NCI-H748 treated with DMSO at 0.1 percent for 48 hours (cell line): ENCODE data around the gene AWAT2.

Experiments used
- DNase-seq: peaks from one replicate; lab custom pipeline; 2025; lab: John Stamatoyannopoulos, UW

Gene AWAT2

DNA sequence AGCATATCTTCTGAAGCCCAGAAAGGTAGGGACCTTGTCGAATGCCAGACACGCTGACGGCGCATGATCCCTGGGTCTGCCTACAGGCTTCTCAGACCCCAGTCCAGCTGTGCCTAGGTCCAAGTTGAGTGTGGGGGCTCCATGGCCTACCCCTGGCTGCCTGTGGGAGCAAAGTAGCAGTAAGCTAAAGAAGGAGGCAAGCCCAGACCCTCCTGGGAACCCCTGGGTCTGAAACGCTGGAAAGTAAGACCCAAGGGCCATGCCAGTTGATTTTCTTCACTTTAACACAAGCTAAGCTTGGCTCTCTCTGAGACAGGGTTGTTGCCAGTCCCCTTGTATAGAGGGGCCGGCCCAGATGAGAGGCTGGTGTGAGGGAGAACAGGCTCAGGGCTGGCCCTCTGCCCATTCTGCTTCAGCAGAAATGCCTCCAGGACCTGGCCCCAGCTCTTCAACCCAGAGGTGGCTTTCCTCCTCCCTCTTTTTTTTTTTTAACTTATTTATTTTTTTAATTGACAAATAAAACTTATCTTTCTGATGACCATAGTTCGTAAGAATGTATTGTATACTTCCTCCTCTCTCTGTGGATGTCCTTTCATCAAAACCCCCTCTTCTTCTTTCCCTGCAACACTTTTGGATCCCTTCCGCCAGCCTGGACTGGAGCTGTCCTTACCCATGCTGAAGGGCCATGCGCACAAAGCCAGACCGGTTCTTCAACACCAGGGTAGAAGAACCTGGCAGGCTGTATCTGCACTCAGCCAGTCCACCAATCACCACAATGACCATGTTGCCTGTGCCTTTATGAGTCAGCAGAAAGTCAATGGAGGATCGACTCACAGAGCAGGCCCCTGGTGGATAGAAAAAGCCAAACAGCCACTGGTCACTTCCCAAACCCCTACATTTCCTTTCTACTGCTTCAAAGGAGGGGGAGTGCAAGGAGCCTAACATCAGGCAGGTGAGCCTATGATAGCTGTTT is 7.1 kb downstream of the AWAT2 start:
- no peak for DNase-seq

GRCh38 chrX:70041993-70042392 is 7.7 kb downstream of the AWAT2 start:
- no peak for DNase-seq

GRCh38 chrX:70039758-70040157 is 10.0 kb downstream of the AWAT2 start:
- DNase-seq: no peak

DNA sequence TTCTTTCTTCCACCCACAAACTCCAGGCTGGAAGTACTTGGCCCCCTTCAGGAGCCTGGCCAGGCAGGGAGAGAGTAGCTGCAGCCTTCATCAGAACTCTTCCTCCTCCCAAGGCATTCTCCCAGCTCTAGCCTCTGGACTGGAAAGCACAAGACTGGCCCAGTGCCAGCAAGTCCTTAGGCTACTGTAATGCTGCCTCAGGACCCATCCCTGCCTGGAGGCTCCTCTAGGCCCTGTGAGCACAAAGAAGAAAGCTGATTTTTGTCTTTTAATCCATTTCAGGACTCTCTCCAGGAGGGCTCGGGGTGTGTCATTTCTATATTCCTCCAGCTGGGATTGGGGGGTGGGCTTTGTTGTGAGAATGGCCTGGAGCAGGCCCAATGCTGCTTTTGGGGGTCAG is 10.8 kb downstream of the AWAT2 start:
- no peak for DNase-seq

DNA sequence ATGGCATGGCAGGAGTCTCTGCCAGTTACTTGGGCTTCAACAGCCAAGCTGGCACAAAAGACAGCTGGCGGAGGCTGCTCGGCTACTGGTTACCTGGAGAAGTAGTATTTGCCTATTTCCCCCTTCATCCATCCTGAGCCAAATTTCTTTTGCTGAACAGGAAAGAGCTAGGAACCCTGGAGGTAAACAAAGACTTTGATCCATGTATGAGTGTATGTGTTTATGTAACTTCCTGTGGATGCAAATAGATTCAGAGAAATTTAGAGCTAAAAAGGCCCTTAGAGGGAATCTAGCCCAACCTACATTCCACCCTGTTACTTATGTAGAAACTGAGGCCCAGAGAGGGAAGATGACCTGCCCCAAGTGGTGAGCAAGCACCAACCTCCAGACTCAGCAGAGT is 11.2 kb downstream of the AWAT2 start:
- no peak for DNase-seq

DNA sequence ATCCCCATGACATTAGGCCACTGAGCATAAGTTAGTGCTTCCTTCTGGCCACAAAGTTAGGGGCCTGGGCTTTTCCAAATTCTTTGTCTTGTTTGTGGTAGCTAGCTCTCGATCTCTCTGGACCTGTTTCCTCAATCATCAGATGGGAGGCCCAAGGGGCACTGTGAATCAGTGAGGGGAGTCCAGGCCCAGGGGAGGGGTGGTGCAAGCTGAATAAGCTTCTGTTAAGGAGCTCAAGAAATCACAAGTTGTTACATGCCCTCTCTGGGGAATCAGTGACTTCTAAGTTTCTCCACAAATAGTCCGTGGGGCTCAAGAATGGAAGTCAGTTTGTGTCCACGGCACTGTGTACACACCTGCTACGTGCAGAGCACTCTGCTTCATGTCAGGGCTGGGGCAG is 15.1 kb downstream of the AWAT2 start:
- no peak for DNase-seq

GRCh38 chrX:70033348-70034051 is 16.2 kb downstream of the AWAT2 start:
- peak; percentile 8 for DNase-seq

DNA sequence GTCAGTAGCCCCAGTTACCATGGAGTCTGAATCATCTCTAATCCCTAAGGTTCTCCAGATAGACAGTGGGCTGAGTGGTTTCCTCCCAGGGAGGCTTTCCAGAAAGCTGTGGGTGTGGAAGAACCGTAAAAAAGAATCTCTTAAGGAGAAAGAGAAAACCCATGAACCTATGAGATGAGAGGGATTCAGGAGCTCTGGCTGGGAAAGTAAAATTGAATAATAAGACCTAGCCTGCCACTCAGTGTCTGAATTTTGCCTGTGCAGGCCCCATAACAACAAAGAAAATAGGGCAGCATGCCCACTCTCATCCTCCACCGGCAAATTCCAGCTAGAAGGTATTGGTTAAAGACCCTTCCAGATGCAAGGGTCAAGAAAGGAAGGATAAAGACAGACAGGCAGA is 16.9 kb downstream of the AWAT2 start:
- no peak for DNase-seq

- peak; percentile 28 for DNase-seq
These were observed 19.4 kb downstream of the AWAT2 start for GRCh38 chrX:70030301-70030767.

GRCh38 chrX:70029863-70030262 is 19.9 kb downstream of the AWAT2 start:
- DNase-seq: no peak

GRCh38 chrX:70026851-70027200 is 22.9 kb downstream of the AWAT2 start:
- DNase-seq: no peak

DNA sequence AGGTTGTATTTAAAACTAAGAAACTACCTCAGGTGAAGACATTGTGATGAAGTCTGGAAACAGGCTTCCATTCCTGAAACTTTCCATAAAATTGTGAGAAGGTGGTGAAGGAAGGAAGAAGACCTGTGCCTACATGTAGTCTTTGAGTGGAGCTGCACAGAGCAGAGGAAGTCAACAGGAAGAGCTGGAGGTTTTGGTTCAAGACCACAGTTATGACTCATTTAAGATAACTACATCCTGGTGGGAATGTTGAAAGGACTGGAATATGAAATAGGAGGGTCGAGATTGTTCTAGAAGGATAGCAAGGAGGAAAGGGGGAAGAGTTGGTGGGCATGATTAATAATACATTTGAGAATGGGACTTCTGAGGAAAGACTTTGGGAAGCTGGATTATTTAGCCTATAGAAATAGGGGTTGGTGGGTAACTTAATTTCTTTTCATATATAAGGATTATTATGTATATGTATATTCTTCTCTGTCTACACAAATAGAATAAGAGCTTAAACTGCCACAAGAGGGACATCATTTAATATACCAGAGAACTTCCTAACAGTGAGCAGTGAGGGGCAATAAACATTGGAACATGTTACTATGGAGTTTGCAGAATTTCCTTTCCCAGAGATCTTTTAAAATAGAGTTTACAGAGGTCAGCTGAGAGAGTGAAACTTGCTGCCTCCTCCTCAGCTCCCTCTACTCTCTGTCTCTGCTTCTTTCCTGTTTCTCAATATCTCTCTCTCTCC is 23.5 kb downstream of the AWAT2 start:
- DNase-seq: no peak

- no peak for DNase-seq
These were observed 24.3 kb downstream of the AWAT2 start for GRCh38 chrX:70025464-70025863.

- DNase-seq: no peak
These were observed 27.1 kb downstream of the AWAT2 start for GRCh38 chrX:70022616-70023015.

- DNase-seq: no peak
These were observed 33.2 kb downstream of the AWAT2 start for GRCh38 chrX:70016513-70016912.

DNA sequence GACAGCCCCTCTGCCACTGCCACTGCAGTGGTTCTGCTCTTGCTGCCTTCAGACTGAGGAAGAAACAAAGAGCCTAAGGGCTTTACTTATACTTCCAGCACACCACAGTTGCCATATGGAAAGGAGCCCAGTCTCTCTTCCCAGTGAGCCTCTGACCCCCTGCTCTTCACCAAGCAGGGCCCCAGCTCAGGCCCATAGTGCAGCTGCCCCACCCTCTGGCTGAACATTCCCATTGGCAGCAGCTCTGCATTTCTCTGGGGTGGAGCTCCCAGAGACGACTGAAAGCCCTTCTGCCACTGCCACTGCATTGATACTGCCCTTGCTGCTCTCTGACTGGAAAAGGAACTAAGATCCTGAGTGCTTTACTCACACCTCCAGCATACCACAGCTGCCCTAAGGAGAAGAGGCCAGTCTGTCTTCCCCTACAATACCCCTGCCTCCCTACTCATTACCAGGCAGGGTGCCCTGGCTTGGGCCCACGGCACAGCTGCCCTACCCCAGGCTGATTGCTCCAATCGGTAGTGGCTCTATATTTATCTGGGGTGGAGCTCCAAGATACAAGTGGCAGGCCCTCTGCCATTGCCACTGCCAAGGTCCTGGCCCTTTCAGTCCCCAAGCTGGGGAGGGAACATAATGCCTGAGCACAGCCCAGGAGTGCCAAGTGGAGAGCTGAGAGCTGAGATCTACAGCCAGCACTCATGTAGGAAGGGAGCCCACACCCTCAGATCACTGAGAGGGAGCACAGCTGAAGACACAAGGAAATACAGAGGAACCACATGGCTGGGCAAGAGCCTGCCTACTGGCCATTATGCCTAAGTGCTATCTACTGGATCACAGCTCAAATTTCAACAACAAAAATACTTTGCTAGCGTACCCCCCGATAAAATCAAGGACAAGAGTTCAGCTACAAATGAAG is 36.0 kb downstream of the AWAT2 start:
- no peak for DNase-seq

GRCh38 chrX:70012756-70013155 is 37.0 kb downstream of the AWAT2 start:
- DNase-seq: no peak

DNA sequence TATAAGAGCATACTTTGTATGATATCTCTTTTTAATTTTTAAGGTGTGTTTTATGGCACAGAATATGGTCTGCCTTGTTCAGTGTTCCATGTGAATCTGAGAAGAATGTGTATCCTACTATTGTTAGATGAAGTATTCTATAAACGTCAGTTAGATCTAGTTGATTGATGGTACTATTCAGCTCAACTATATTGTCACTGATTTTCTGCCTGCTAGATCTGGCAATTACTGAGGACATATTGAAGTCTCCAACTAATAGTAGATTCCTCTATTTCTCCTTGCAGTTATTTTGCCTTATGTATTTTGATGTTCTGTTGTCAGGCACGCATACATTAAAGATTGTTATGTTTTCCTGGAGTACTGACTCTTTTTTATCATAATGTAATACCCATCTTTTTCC is 39.8 kb downstream of the AWAT2 start:
- no peak for DNase-seq

- no peak for DNase-seq
These were observed 40.7 kb downstream of the AWAT2 start for GRCh38 chrX:70009049-70009448.

GRCh38 chrX:70007946-70008345 is 41.8 kb downstream of the AWAT2 start:
- no peak for DNase-seq

DNA sequence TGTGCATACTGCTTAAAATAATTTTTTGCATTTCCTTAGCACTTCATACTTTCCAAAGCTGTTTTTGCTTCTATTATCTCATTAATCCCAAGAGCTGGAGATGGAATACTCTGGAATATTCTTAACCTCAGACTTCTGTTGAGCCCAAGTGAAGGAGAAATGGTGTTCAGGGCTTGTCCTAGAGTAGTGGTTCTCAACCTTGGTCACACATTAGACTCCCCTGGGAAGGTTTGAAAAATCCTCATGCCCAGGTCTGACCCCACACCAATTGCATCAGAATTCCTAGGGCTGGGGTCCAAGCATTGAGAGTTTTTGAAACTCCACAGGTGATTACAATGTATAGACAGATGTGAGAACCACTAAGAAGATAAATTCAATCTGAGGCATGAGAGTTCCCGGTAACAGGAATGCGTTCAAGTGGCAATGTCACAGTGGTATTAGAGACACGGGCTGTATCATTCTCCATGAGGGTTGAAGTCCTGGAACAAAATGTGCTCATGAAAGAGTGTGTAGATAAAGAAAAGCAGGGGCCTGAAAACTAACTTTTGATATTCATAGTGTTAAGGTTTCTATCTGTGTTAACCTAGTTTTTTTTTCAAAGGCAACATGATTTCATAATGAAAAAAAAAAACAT is 47.9 kb downstream of the AWAT2 start:
- DNase-seq: no peak
